Measurements from ENCODE around the gene NR4A2. TPM values are rescaled to one million over a fixed set of nuclear protein-coding genes. Genes with fewer than 3 reads are reported as not detected.
"Not testable (repeated sequence)": the region's sequence is repeated elsewhere in the genome, so short reads cannot be mapped to it uniquely, and the experiment has no call there.

NR4A2 gene
- total RNA-seq, 1 experiment from 2014 or later = 17.9 TPM

GRCh38 chr2:156294945-156295580, 37.5 kb downstream of the NR4A2 start:
- ATAC-seq = no peak
- DNase-seq (ENCODE audit: low read depth, low spot score) = no peak
- no peaks in the 10 kb centered on the region for H4K20me1 ChIP-seq (ENCODE audit: insufficient read depth)
- no peaks in the 10 kb centered on the region for H3K9me2 ChIP-seq (ENCODE audit: insufficient read depth)
- H3K27ac ChIP-seq (ENCODE audit: low read depth, low read length) = no peak overlapping the region
- H3K4me2 ChIP-seq (ENCODE audit: low read length) = no peak overlapping the region
- H3K9ac ChIP-seq (ENCODE audit: low read length) = no peak overlapping the region
- H3K27me3 ChIP-seq (ENCODE audit: insufficient read depth, low read length) = no peaks in the 10 kb centered on the region
- TF ChIP-seq, protein P1, sequence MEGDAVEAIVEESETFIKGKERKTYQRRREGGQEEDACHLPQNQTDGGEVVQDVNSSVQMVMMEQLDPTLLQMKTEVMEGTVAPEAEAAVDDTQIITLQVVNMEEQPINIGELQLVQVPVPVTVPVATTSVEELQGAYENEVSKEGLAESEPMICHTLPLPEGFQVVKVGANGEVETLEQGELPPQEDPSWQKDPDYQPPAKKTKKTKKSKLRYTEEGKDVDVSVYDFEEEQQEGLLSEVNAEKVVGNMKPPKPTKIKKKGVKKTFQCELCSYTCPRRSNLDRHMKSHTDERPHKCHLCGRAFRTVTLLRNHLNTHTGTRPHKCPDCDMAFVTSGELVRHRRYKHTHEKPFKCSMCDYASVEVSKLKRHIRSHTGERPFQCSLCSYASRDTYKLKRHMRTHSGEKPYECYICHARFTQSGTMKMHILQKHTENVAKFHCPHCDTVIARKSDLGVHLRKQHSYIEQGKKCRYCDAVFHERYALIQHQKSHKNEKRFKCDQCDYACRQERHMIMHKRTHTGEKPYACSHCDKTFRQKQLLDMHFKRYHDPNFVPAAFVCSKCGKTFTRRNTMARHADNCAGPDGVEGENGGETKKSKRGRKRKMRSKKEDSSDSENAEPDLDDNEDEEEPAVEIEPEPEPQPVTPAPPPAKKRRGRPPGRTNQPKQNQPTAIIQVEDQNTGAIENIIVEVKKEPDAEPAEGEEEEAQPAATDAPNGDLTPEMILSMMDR (IDR thresholded peaks at IDR 0.05 in 2 of 3, conservative IDR thresholded peaks at IDR 0.05 in 1 of 3; ENCODE audit: borderline replicate concordance in 1 of 3, insufficient read depth in 1 of 3, low read depth in 2 of 3, low read length in 2 of 3) = no peak
- TF ChIP-seq CBX3 (IDR thresholded peaks at IDR 0.05; ENCODE audit: low read depth) = no peak
- 0 out of 2 replicates have a peak, but pooled peaks have one; percentile 11 for TF ChIP-seq SP1 (IDR thresholded peaks at IDR 0.05; ENCODE audit: low read depth)
- H3K4me3 ChIP-seq (replicated peaks in 1 of 2; ENCODE audit: low read depth in 1 of 2, low read length in 2 of 2) = no peak overlapping the region
- CTCF ChIA-PET = no interaction called here
- H3K79me2 ChIP-seq (ENCODE audit: insufficient read depth, low read length) = no peaks in the 10 kb centered on the region
- no peaks in the 10 kb centered on the region for H3K4me1 ChIP-seq (ENCODE audit: control insufficient read depth in 1 of 2, insufficient read depth in 2 of 2, low read length in 2 of 2)
- no peak overlapping the region for H2AFZ ChIP-seq (ENCODE audit: low read depth, low read length, poor library complexity, severe bottlenecking)
- POLR2A ChIA-PET = no interaction called here
- no peaks in the 10 kb centered on the region for H3K36me3 ChIP-seq (ENCODE audit: control insufficient read depth in 1 of 2, insufficient read depth in 2 of 2, low read length in 2 of 2)
- RAD21 ChIA-PET (ENCODE audit: low non-redundant PET in 1 of 2, low total read pairs in 2 of 2, uncharacterized antibody in 2 of 2, unreplicated experiment in 2 of 2) = no interaction called here
- no peaks in the 10 kb centered on the region for H3K9me3 ChIP-seq (ENCODE audit: control insufficient read depth in 1 of 2, insufficient read depth in 1 of 2, low read depth in 1 of 2, low read length in 2 of 2)
- intact Hi-C loops (cut with micrococcal nuclease) = no loop called here
- no TSS peak for BruUV-seq (replicated peaks)

DNA sequence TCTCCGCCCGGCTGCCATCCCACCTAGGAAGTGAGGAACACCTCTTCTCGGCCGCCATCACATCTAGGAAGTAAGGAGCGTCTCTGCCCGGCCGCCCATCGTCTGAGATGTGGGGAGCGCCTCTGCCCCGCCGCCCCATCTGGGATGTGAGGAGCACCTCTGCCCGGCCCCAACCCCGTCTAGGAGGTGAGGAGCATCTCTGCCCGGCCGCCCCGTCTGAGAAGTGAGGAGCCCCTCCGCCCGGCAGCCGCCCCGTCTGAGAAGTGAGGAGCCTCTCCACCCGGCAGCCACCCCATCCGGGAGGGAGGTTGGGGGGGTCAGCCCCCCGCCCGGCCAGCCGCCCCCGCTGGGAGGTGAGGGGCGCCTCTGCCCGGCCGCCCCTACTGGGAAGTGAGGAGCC, 39.1 kb downstream of the NR4A2 start:
- CTCF ChIA-PET; H3K9me3 ChIP-seq (ENCODE audit: control insufficient read depth in 1 of 2, insufficient read depth in 1 of 2, low read depth in 1 of 2, low read length in 2 of 2); BruUV-seq (replicated peaks): not testable (repeated sequence)

More for the DNA sequence above, 39.1 kb downstream of the NR4A2 start:
- DNase-seq (ENCODE audit: low read depth, low spot score); intact Hi-C loops (cut with micrococcal nuclease); H3K4me2 ChIP-seq (ENCODE audit: low read length); H3K79me2 ChIP-seq (ENCODE audit: insufficient read depth, low read length); H2AFZ ChIP-seq (ENCODE audit: low read depth, low read length, poor library complexity, severe bottlenecking); H3K36me3 ChIP-seq (ENCODE audit: control insufficient read depth in 1 of 2, insufficient read depth in 2 of 2, low read length in 2 of 2); H3K4me1 ChIP-seq (ENCODE audit: control insufficient read depth in 1 of 2, insufficient read depth in 2 of 2, low read length in 2 of 2); H4K20me1 ChIP-seq (ENCODE audit: insufficient read depth); POLR2A ChIA-PET; H3K9ac ChIP-seq (ENCODE audit: low read length); H3K4me3 ChIP-seq (replicated peaks in 1 of 2; ENCODE audit: low read depth in 1 of 2, low read length in 2 of 2); ATAC-seq; H3K27me3 ChIP-seq (ENCODE audit: insufficient read depth, low read length); H3K27ac ChIP-seq (ENCODE audit: low read depth, low read length); RAD21 ChIA-PET (ENCODE audit: low non-redundant PET in 1 of 2, low total read pairs in 2 of 2, uncharacterized antibody in 2 of 2, unreplicated experiment in 2 of 2); H3K9me2 ChIP-seq (ENCODE audit: insufficient read depth): not testable (repeated sequence)
